Liver (tissue), 3 donors: ENCODE measurements around the gene CAMSAP1.

Experiments used
- FOXA1 ChIP-seq: IDR thresholded peaks from 2 replicates; pipeline ENCODE4 v1.6.1; 2016; ENCODE audit warnings: antibody characterized with exemption
- GABPA ChIP-seq, 2 donors: IDR thresholded peaks in 1 of 2; conservative IDR thresholded peaks in 1 of 2; 2 replicates each; pipeline ENCODE4 v1.6.1; 2016; ENCODE audit warnings: antibody characterized with exemption in 2 of 2, mild to moderate bottlenecking in 1 of 2, moderate library complexity in 1 of 2
- HNF4A ChIP-seq, 2 donors: conservative IDR thresholded peaks; 2 replicates each; pipeline ENCODE4 v1.6.1; 2016; ENCODE audit warnings: antibody characterized with exemption in 2 of 2, mild to moderate bottlenecking in 2 of 2
- JUND ChIP-seq, 2 donors: IDR thresholded peaks; 2 replicates each; pipeline ENCODE4 v1.6.1; 2016; ENCODE audit warnings: antibody characterized with exemption in 2 of 2
- SP1 ChIP-seq: IDR thresholded peaks from 2 replicates; pipeline ENCODE4 v1.6.1; 2018; ENCODE audit warnings: antibody characterized with exemption, mild to moderate bottlenecking
- TAF1 ChIP-seq: conservative IDR thresholded peaks from 2 replicates; pipeline ENCODE4 v1.6.1; 2016; ENCODE audit warnings: antibody characterized with exemption, mild to moderate bottlenecking
- YY1 ChIP-seq: IDR thresholded peaks from 2 replicates; pipeline ENCODE4 v1.6.1; 2016; ENCODE audit warnings: antibody characterized with exemption, mild to moderate bottlenecking
- TF ChIP-seq, protein P1 (sequence below): fragments of 150-350 bp; IDR thresholded peaks from 2 replicates; pipeline ENCODE4 v1.5.1; 2017; ENCODE audit warnings: improper control_type of control experiment, low read depth, low read length; ENCODE audit not compliant: missing input control
- TF ChIP-seq, protein P2 (sequence below): IDR thresholded peaks from 2 replicates; pipeline ENCODE4 v1.6.1; 2016; ENCODE audit warnings: antibody characterized with exemption, mild to moderate bottlenecking
- TF ChIP-seq, protein P3 (sequence below): IDR thresholded peaks from 2 replicates; pipeline ENCODE4 v1.6.1; 2016; ENCODE audit warnings: antibody characterized with exemption
- TF ChIP-seq, protein P4 (sequence below): IDR thresholded peaks from 2 replicates; pipeline ENCODE4 v1.6.1; 2016; ENCODE audit warnings: antibody characterized with exemption
- TF ChIP-seq, protein P5 (sequence below): IDR thresholded peaks from 2 replicates; pipeline ENCODE4 v1.6.1; 2016; ENCODE audit warnings: antibody characterized with exemption
- donor health status: healthy.
- donor health status: healthy.

DNA sequence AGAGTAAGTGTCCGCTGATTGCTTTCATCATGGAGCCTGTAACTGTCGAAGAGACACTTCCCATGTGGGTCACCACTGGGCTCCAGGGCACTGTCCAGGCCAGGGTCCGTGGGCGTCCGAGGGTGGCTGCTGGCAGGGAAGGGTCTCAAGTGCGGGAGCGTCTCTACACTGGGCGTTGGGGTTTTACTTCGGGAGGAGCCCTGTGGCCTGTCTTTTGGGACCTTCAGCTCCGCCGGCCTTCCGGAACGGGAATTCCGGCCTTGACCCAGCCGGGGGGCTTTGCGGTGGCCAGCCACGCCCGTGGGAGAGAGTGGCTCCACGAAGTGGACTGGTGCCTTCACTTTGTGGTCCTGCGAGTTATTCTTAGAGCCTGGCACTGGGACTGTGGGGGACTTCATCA lies 86.2 kb downstream of the CAMSAP1 start:
- TF ChIP-seq YY1: no peak
- TF ChIP-seq, protein P1, sequence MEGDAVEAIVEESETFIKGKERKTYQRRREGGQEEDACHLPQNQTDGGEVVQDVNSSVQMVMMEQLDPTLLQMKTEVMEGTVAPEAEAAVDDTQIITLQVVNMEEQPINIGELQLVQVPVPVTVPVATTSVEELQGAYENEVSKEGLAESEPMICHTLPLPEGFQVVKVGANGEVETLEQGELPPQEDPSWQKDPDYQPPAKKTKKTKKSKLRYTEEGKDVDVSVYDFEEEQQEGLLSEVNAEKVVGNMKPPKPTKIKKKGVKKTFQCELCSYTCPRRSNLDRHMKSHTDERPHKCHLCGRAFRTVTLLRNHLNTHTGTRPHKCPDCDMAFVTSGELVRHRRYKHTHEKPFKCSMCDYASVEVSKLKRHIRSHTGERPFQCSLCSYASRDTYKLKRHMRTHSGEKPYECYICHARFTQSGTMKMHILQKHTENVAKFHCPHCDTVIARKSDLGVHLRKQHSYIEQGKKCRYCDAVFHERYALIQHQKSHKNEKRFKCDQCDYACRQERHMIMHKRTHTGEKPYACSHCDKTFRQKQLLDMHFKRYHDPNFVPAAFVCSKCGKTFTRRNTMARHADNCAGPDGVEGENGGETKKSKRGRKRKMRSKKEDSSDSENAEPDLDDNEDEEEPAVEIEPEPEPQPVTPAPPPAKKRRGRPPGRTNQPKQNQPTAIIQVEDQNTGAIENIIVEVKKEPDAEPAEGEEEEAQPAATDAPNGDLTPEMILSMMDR: no peak
- TF ChIP-seq, protein P2, sequence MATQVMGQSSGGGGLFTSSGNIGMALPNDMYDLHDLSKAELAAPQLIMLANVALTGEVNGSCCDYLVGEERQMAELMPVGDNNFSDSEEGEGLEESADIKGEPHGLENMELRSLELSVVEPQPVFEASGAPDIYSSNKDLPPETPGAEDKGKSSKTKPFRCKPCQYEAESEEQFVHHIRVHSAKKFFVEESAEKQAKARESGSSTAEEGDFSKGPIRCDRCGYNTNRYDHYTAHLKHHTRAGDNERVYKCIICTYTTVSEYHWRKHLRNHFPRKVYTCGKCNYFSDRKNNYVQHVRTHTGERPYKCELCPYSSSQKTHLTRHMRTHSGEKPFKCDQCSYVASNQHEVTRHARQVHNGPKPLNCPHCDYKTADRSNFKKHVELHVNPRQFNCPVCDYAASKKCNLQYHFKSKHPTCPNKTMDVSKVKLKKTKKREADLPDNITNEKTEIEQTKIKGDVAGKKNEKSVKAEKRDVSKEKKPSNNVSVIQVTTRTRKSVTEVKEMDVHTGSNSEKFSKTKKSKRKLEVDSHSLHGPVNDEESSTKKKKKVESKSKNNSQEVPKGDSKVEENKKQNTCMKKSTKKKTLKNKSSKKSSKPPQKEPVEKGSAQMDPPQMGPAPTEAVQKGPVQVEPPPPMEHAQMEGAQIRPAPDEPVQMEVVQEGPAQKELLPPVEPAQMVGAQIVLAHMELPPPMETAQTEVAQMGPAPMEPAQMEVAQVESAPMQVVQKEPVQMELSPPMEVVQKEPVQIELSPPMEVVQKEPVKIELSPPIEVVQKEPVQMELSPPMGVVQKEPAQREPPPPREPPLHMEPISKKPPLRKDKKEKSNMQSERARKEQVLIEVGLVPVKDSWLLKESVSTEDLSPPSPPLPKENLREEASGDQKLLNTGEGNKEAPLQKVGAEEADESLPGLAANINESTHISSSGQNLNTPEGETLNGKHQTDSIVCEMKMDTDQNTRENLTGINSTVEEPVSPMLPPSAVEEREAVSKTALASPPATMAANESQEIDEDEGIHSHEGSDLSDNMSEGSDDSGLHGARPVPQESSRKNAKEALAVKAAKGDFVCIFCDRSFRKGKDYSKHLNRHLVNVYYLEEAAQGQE: no peak
- no peak for TF ChIP-seq SP1
- TF ChIP-seq, protein P3, sequence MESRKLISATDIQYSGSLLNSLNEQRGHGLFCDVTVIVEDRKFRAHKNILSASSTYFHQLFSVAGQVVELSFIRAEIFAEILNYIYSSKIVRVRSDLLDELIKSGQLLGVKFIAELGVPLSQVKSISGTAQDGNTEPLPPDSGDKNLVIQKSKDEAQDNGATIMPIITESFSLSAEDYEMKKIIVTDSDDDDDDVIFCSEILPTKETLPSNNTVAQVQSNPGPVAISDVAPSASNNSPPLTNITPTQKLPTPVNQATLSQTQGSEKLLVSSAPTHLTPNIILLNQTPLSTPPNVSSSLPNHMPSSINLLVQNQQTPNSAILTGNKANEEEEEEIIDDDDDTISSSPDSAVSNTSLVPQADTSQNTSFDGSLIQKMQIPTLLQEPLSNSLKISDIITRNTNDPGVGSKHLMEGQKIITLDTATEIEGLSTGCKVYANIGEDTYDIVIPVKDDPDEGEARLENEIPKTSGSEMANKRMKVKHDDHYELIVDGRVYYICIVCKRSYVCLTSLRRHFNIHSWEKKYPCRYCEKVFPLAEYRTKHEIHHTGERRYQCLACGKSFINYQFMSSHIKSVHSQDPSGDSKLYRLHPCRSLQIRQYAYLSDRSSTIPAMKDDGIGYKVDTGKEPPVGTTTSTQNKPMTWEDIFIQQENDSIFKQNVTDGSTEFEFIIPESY: no peak
- TF ChIP-seq FOXA1: no peak
- TF ChIP-seq JUND (IDR thresholded peaks at IDR 0.05): no peak
- TF ChIP-seq, protein P4, sequence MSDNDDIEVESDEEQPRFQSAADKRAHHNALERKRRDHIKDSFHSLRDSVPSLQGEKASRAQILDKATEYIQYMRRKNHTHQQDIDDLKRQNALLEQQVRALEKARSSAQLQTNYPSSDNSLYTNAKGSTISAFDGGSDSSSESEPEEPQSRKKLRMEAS: no peak
- no peak for TF ChIP-seq TAF1
- TF ChIP-seq HNF4A (conservative IDR thresholded peaks at IDR 0.05): no peak
- no peak for TF ChIP-seq GABPA (IDR thresholded peaks at IDR 0.05 in 1 of 2, conservative IDR thresholded peaks at IDR 0.05 in 1 of 2)
- TF ChIP-seq, protein P5, sequence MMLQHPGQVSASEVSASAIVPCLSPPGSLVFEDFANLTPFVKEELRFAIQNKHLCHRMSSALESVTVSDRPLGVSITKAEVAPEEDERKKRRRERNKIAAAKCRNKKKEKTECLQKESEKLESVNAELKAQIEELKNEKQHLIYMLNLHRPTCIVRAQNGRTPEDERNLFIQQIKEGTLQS: no peak
